Neural progenitor cell (in vitro differentiated cells): ENCODE measurements around the gene PREPL.
"Not testable (repeated sequence)": the region's sequence is repeated elsewhere in the genome, so short reads cannot be mapped to it uniquely, and the experiment has no call there.

Experiments used
- EZH2 ChIP-seq: fragments of 200-600 bp; sonication (generic); IDR thresholded peaks from 2 replicates; pipeline ENCODE4 v1.6.1; 2017; ENCODE audit warnings: antibody characterized with exemption, mild to moderate bottlenecking, moderate library complexity
- TF ChIP-seq, protein P1 (sequence below): fragments of 200-600 bp; sonication (generic); IDR thresholded peaks from 2 replicates; pipeline ENCODE4 v1.5.1; 2017; ENCODE audit warnings: antibody characterized with exemption, mild to moderate bottlenecking

DNA sequence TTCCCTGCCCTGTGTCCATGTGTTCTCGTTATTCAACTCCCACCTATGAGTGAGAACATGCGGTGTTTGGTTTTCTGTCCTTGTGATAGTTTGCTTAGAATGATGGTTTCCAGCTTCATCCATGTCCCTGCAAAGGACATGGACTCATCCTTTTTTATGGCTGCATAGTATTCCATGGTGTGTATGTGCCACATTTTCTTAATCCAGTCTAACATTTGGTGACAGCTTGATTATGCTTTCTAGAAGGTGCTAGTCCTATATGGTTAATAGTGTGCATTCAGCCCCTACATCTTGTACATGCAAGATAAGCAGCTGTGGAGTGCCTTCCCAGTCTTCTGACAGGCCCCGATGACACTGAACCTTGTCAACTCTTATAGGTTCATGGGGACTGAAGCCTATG is 57.5 kb downstream of the PREPL start:
- TF ChIP-seq, protein P1, sequence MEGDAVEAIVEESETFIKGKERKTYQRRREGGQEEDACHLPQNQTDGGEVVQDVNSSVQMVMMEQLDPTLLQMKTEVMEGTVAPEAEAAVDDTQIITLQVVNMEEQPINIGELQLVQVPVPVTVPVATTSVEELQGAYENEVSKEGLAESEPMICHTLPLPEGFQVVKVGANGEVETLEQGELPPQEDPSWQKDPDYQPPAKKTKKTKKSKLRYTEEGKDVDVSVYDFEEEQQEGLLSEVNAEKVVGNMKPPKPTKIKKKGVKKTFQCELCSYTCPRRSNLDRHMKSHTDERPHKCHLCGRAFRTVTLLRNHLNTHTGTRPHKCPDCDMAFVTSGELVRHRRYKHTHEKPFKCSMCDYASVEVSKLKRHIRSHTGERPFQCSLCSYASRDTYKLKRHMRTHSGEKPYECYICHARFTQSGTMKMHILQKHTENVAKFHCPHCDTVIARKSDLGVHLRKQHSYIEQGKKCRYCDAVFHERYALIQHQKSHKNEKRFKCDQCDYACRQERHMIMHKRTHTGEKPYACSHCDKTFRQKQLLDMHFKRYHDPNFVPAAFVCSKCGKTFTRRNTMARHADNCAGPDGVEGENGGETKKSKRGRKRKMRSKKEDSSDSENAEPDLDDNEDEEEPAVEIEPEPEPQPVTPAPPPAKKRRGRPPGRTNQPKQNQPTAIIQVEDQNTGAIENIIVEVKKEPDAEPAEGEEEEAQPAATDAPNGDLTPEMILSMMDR = not testable (repeated sequence)
- TF ChIP-seq EZH2 = not testable (repeated sequence)
